Endothelial cell of umbilical vein (primary cell): ENCODE results near the gene FPGS. TPM values are rescaled to one million over a fixed set of nuclear protein-coding genes. Genes with fewer than 3 reads are reported as not detected.
A peak's percentile ranks its signal among the peaks of the same experiment; 100 is the strongest.

Experiments
- BruUV-seq: library from RNA; stranded (reverse); fragments of 400-500 nt; replicated peaks from 2 replicates; lab custom pipeline; 2021; lab: Mats Ljungman, UMichigan
- CTCF ChIA-PET: fragments of 300-600, 350-600 bp; sonication (Branson Sonifier 250); formaldehyde crosslinking; loops from one replicate; lab custom pipeline; 2021; ENCODE audit warnings: antibody characterized with exemption, inconsistent platforms; lab: Charles Lee
- POLR2A ChIA-PET: fragments of 300-600, 350-600 bp; sonication (Branson Sonifier 250); formaldehyde crosslinking; loops from one replicate; lab custom pipeline; 2021; ENCODE audit warnings: antibody characterized with exemption, inconsistent platforms; lab: Charles Lee
- DNase-seq: peaks from one replicate; pipeline ENCODE4 v3.0.0-alpha.2; 2011; ENCODE audit warnings: low read depth, low spot score
- FAIRE-seq: peaks from 2 replicates; lab custom pipeline; 2011; peaks lifted over from hg19 to GRCh38; lab: Jason Lieb, UNC
- H2AFZ ChIP-seq: 2 replicates; pipeline ENCODE4 v1.6.0; 2012; ENCODE audit warnings: low read depth, low read length, control low read depth, inconsistent platforms
- H3K27ac ChIP-seq: 2 replicates; pipeline ENCODE4 v1.5.1; 2011; ENCODE audit warnings: low read depth, mild to moderate bottlenecking, control low read depth, low read length, moderate library complexity; ENCODE audit not compliant: insufficient read depth
- H3K27me3 ChIP-seq, 2 experiments: 2 replicates each; pipeline versions ENCODE4 v1.6.0 to v1.6.1; 2011; ENCODE audit warnings: low read length in 2 of 2, mixed read lengths in 1 of 2; ENCODE audit not compliant: control insufficient read depth in 2 of 2, insufficient read depth in 2 of 2
- H3K36me3 ChIP-seq, 2 experiments: 2 replicates in 1 of 2; 3 replicates in 1 of 2; pipeline ENCODE4 v1.5.1; 2011; ENCODE audit warnings: low read length in 2 of 2, mild to moderate bottlenecking in 1 of 2, moderate library complexity in 1 of 2; ENCODE audit not compliant: control insufficient read depth in 2 of 2, insufficient read depth in 2 of 2; ENCODE audit errors: extremely low read depth in 1 of 2
- H3K4me1 ChIP-seq: 3 replicates; pipeline ENCODE4 v1.5.1; 2011; ENCODE audit warnings: mild to moderate bottlenecking, low read length; ENCODE audit not compliant: control insufficient read depth, insufficient read depth; ENCODE audit errors: extremely low read depth
- H3K4me2 ChIP-seq: 2 replicates; pipeline ENCODE4 v1.6.1; 2011; ENCODE audit warnings: low read length, control low read depth, mixed read lengths; ENCODE audit not compliant: insufficient read depth
- H3K4me3 ChIP-seq, 3 experiments: fragments of 200-600 bp in 1 of 3; sonication (generic), shearing (Covaris generic) in 1 of 3; replicated peaks in 1 of 3; 2 replicates each; pipeline ENCODE4 v1.5.1; 2011 to 2016; ENCODE audit warnings: control low read depth in 3 of 3, low read length in 3 of 3, mild to moderate bottlenecking in 2 of 3, inconsistent platforms in 1 of 3, low read depth in 1 of 3, moderate library complexity in 1 of 3; ENCODE audit not compliant: insufficient read depth in 1 of 3
- H3K79me2 ChIP-seq: 2 replicates; pipeline ENCODE4 v1.6.0; 2012; ENCODE audit warnings: low read length, inconsistent platforms; ENCODE audit not compliant: control insufficient read depth, insufficient read depth
- H3K9ac ChIP-seq: replicated peaks from 2 replicates; pipeline ENCODE3; 2011; ENCODE audit warnings: low read length, control low read depth; ENCODE audit not compliant: insufficient read depth; ENCODE audit errors: extremely low read depth
- H3K9me1 ChIP-seq: replicated peaks from 3 replicates; pipeline ENCODE4 v1.6.0; 2011; ENCODE audit warnings: mild to moderate bottlenecking, low read length; ENCODE audit not compliant: control insufficient read depth, insufficient read depth; ENCODE audit errors: extremely low read depth
- H3K9me3 ChIP-seq: replicated peaks from 2 replicates; pipeline ENCODE4 v1.5.1; 2012; ENCODE audit warnings: low read length, inconsistent platforms; ENCODE audit not compliant: control insufficient read depth, insufficient read depth
- H4K20me1 ChIP-seq: replicated peaks from 2 replicates; pipeline ENCODE3; 2011; ENCODE audit warnings: mild to moderate bottlenecking, low read length; ENCODE audit not compliant: control insufficient read depth, insufficient read depth; ENCODE audit errors: extremely low read depth
- EZH2 ChIP-seq: IDR thresholded peaks from 2 replicates; pipeline ENCODE4 v1.6.1; 2012; ENCODE audit warnings: borderline replicate concordance, low read depth, mild to moderate bottlenecking, moderate library complexity, low read length, inconsistent platforms; ENCODE audit not compliant: severe bottlenecking
- FOS ChIP-seq: IDR thresholded peaks from 2 replicates; pipeline ENCODE4 v1.6.1; 2011; ENCODE audit warnings: mild to moderate bottlenecking, low read length, moderate library complexity, borderline replicate concordance; ENCODE audit not compliant: insufficient read depth
- GATA2 ChIP-seq: IDR thresholded peaks from 2 replicates; pipeline ENCODE4 v1.7.0; 2011; ENCODE audit warnings: low read depth, mild to moderate bottlenecking, moderate library complexity, mixed read lengths, low read length; ENCODE audit not compliant: insufficient read length, insufficient read depth
- JUN ChIP-seq: IDR thresholded peaks from 2 replicates; pipeline ENCODE4 v1.6.1; 2011; ENCODE audit warnings: borderline replicate concordance, low read depth; ENCODE audit not compliant: insufficient read length, insufficient read depth
- MYC ChIP-seq: IDR thresholded peaks from one replicate; pipeline ENCODE4 v1.6.1; 2011; ENCODE audit warnings: mild to moderate bottlenecking, low read depth, low read length
- POLR2A ChIP-seq: IDR thresholded peaks from 2 replicates; pipeline ENCODE4 v1.6.1; 2012; ENCODE audit warnings: low read depth, mild to moderate bottlenecking, control low read depth, low read length
- POLR2AphosphoS5 ChIP-seq: IDR thresholded peaks from 2 replicates; pipeline ENCODE4 v1.6.1; 2012; ENCODE audit warnings: low read depth, mild to moderate bottlenecking, control low read depth, low read length, moderate library complexity; ENCODE audit not compliant: insufficient read depth
- dilution Hi-C: fragments of 300-500 bp; cut with MboI; formaldehyde crosslinking; loops from one replicate; pipeline ENCODE4 v1.15.0; 2019; ENCODE audit warnings: low sequenced_read_pairs; ENCODE audit not compliant: extremely low pct_ligation_motif_present
- intact Hi-C: fragments of 100-400 bp; cut with micrococcal nuclease; formaldehyde crosslinking; loops from one replicate; pipeline ENCODE4 v1.10.0; 2022
- polyA plus RNA-seq, 4 experiments: library from polyadenylated mRNA; depleted of rRNA in 3 of 4; stranded (reverse) in 3 of 4; unstranded in 1 of 4; fragments of >200 nt; gene quantifications; 2 replicates each; pipeline versions ENCODE4 v1.2.1 to v1.2.3, GENCODE V29; 2011 to 2012; ENCODE audit warnings: missing spikeins in 1 of 4
- total RNA-seq: library from RNA; stranded (reverse); gene quantifications from 2 replicates; pipeline ENCODE4 v1.2.3, GENCODE V29; 2021
- TF ChIP-seq, protein P1 (sequence below): IDR thresholded peaks from 2 replicates; pipeline ENCODE4 v1.6.1; 2011; ENCODE audit not compliant: insufficient read depth, insufficient read length
- TF ChIP-seq, protein P2 (sequence below), 2 donors: IDR thresholded peaks; 1 replicate in 1 of 2; 2 replicates in 1 of 2; pipeline ENCODE4 v1.5.1; 2011; ENCODE audit warnings: low read length in 2 of 2, mild to moderate bottlenecking in 2 of 2, moderate library complexity in 2 of 2, control low read depth in 1 of 2, inconsistent platforms in 1 of 2, low read depth in 1 of 2; ENCODE audit not compliant: insufficient read depth in 1 of 2; ENCODE audit errors: extremely low read depth in 1 of 2

FPGS gene
- total and polyA plus RNA-seq, 2 donors (not counting 3 experiments of a cell fraction or from before 2014, with no cell fraction given) = 77.7 to 90.2 TPM

DNA sequence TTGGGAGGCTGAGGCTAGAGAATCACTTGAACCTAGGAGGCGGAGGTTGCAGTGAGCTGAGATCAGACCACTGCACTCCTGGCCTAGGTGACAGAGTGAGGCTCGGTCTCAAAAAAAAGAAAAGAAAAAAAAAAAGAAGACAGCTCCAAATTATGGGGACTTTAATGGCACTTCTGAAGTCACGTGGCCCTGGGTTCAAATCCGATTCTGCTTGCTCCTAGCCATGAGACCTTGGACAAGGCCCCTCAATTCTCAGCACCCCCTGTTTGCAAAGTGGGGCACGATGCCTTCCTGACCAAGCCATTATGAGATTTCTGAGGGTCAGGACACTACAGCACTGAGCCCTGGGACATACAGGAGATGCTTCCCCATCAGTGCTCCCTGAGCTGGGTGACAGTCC is 52.8 kb downstream of the FPGS start:
- ChIA-PET POLR2A (interaction anchor here (0.6 to 4.1 kb wide), 2 partner anchors 17 to 44 kb away, joined by 3 to 14 read pairs; no protein-coding TSS in a partner anchor), CTCF (interaction anchor here (0.8 to 6.3 kb wide), 11 partner anchors 9 to 121 kb away, joined by 3 to 101 read pairs (median 4); partner anchors contain the start of gene TOR2A)
- no peaks in the 10 kb centered on the region for H3K27me3 ChIP-seq

More for the DNA sequence above, 52.8 kb downstream of the FPGS start:
- no peak for DNase-seq
- TF ChIP-seq FOS = no peak
- no peak for TF ChIP-seq MYC
- no peak for TF ChIP-seq GATA2
- no peak for TF ChIP-seq POLR2AphosphoS5
- no peak for TF ChIP-seq EZH2
- no peak for TF ChIP-seq POLR2A
- TF ChIP-seq JUN = no peak
- TF ChIP-seq, protein P1, sequence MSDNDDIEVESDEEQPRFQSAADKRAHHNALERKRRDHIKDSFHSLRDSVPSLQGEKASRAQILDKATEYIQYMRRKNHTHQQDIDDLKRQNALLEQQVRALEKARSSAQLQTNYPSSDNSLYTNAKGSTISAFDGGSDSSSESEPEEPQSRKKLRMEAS = no peak
- TF ChIP-seq, protein P2, sequence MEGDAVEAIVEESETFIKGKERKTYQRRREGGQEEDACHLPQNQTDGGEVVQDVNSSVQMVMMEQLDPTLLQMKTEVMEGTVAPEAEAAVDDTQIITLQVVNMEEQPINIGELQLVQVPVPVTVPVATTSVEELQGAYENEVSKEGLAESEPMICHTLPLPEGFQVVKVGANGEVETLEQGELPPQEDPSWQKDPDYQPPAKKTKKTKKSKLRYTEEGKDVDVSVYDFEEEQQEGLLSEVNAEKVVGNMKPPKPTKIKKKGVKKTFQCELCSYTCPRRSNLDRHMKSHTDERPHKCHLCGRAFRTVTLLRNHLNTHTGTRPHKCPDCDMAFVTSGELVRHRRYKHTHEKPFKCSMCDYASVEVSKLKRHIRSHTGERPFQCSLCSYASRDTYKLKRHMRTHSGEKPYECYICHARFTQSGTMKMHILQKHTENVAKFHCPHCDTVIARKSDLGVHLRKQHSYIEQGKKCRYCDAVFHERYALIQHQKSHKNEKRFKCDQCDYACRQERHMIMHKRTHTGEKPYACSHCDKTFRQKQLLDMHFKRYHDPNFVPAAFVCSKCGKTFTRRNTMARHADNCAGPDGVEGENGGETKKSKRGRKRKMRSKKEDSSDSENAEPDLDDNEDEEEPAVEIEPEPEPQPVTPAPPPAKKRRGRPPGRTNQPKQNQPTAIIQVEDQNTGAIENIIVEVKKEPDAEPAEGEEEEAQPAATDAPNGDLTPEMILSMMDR (IDR thresholded peaks at IDR 0.05; ENCODE audit: extremely low read depth in 1 of 2, insufficient read depth in 1 of 2, low read depth in 1 of 2, low read length in 2 of 2) = no peak
- H3K4me1 ChIP-seq = peaks cover 26% of the 10 kb centered on the region
- H3K4me3 ChIP-seq = no peak overlapping the region
- H3K9ac ChIP-seq = no peak overlapping the region
- intact Hi-C loops (loop anchor here (2.0 kb wide), 1 partner anchor 53 kb away; the partner anchor contains the start of gene FPGS), dilution Hi-C loops (no loop called here)
- H3K9me3 ChIP-seq = no peaks in the 10 kb centered on the region
- H3K36me3 ChIP-seq = peaks cover 2 to 12% of the 10 kb centered on the region in 2 experiments
- H3K9me1 ChIP-seq = no peaks in the 10 kb centered on the region
- BruUV-seq = no TSS peak
- FAIRE-seq = no peak
- H3K4me2 ChIP-seq = no peak overlapping the region
- H2AFZ ChIP-seq = no peak overlapping the region
- H3K79me2 ChIP-seq = peaks cover 44% of the 10 kb centered on the region
- peak overlapping the region; percentile 63 for H3K27ac ChIP-seq
- H4K20me1 ChIP-seq = no peaks in the 10 kb centered on the region
